ENCODE data around the gene NAPA. TPM values are rescaled to one million over a fixed set of nuclear protein-coding genes. Genes with fewer than 3 reads are reported as not detected.
"Not testable (repeated sequence)": the region's sequence is repeated elsewhere in the genome, so short reads cannot be mapped to it uniquely, and the experiment has no call there.

The NAPA gene
- total and polyA plus RNA-seq, 2 donors (not counting 1 experiment from before 2014, with no cell fraction given): 76.8 to 118 TPM

- Histone ChIP-seq H3K9ac (ENCODE audit: insufficient read depth, low read length) (no peak overlapping the region), H3K36me3 (ENCODE audit: control insufficient read depth, insufficient read depth, low read length) (peaks cover 15% of the 10 kb centered on the region), H4K20me1 (ENCODE audit: control insufficient read depth, extremely low read depth, insufficient read depth, low read length) (no peaks in the 10 kb centered on the region), H3K27ac (ENCODE audit: insufficient read depth, low read length) (no peak overlapping the region), H3K79me2 (ENCODE audit: control insufficient read depth, insufficient read depth, low read length) (no peaks in the 10 kb centered on the region), H3K27me3 (ENCODE audit: control insufficient read depth, insufficient read depth, low read length) (no peaks in the 10 kb centered on the region), H3K4me1 (ENCODE audit: control insufficient read depth, extremely low read depth, insufficient read depth, low read length) (peaks cover 2% of the 10 kb centered on the region), H3K4me2 (ENCODE audit: extremely low read depth, insufficient read depth, low read length) (no peak overlapping the region), H3K9me3 (ENCODE audit: control insufficient read depth, insufficient read depth, low read depth, low read length) (no peaks in the 10 kb centered on the region), H3K4me3 (replicated peaks in 1 of 4; ENCODE audit: control extremely low read depth in 1 of 4, insufficient read depth in 1 of 4, low read depth in 3 of 4, low read length in 4 of 4) (no peak overlapping the region), H2AFZ (ENCODE audit: low read length) (no peak overlapping the region)
- TF ChIP-seq EZH2 (IDR thresholded peaks at IDR 0.05; ENCODE audit: low read length, missing control alignments) (no peak), CTCF (conservative IDR thresholded peaks at IDR 0.05 in 1 of 2, IDR thresholded peaks at IDR 0.05 in 1 of 2; ENCODE audit: low read depth in 1 of 2, low read length in 2 of 2) (no peak)
- DNase-seq (ENCODE audit: low read depth in 2 of 2): no peak
These were observed 28.0 kb downstream of the NAPA start for GRCh38 chr19:47486900-47487299.

GRCh38 chr19:47486220-47486619 is 28.6 kb downstream of the NAPA start:
- not testable (repeated sequence) for H3K79me2 ChIP-seq (ENCODE audit: control insufficient read depth, insufficient read depth, low read length); H2AFZ ChIP-seq (ENCODE audit: low read length); H3K4me1 ChIP-seq (ENCODE audit: control insufficient read depth, extremely low read depth, insufficient read depth, low read length); H4K20me1 ChIP-seq (ENCODE audit: control insufficient read depth, extremely low read depth, insufficient read depth, low read length); H3K27ac ChIP-seq (ENCODE audit: insufficient read depth, low read length); H3K4me2 ChIP-seq (ENCODE audit: extremely low read depth, insufficient read depth, low read length); H3K9me3 ChIP-seq (ENCODE audit: control insufficient read depth, insufficient read depth, low read depth, low read length); DNase-seq (ENCODE audit: low read depth in 2 of 2); H3K27me3 ChIP-seq (ENCODE audit: control insufficient read depth, insufficient read depth, low read length); H3K4me3 ChIP-seq (replicated peaks in 1 of 4; ENCODE audit: control extremely low read depth in 1 of 4, insufficient read depth in 1 of 4, low read depth in 3 of 4, low read length in 4 of 4); H3K9ac ChIP-seq (ENCODE audit: insufficient read depth, low read length)
- H3K36me3 ChIP-seq (ENCODE audit: control insufficient read depth, insufficient read depth, low read length): peaks cover 10% of the 10 kb centered on the region

GRCh38 chr19:47485210-47485609 is 29.7 kb downstream of the NAPA start:
- Histone ChIP-seq H3K27ac (ENCODE audit: insufficient read depth, low read length) (no peak overlapping the region), H3K79me2 (ENCODE audit: control insufficient read depth, insufficient read depth, low read length) (no peaks in the 10 kb centered on the region), H3K4me2 (ENCODE audit: extremely low read depth, insufficient read depth, low read length) (no peak overlapping the region), H3K9ac (ENCODE audit: insufficient read depth, low read length) (no peak overlapping the region), H3K9me3 (ENCODE audit: control insufficient read depth, insufficient read depth, low read depth, low read length) (no peaks in the 10 kb centered on the region), H3K36me3 (ENCODE audit: control insufficient read depth, insufficient read depth, low read length) (peaks cover 9% of the 10 kb centered on the region), H3K4me3 (replicated peaks in 1 of 4; ENCODE audit: control extremely low read depth in 1 of 4, insufficient read depth in 1 of 4, low read depth in 3 of 4, low read length in 4 of 4) (no peak overlapping the region), H3K27me3 (ENCODE audit: control insufficient read depth, insufficient read depth, low read length) (no peaks in the 10 kb centered on the region), H2AFZ (ENCODE audit: low read length) (no peak overlapping the region), H3K4me1 (ENCODE audit: control insufficient read depth, extremely low read depth, insufficient read depth, low read length) (peaks cover 2% of the 10 kb centered on the region), H4K20me1 (ENCODE audit: control insufficient read depth, extremely low read depth, insufficient read depth, low read length) (no peaks in the 10 kb centered on the region)
- TF ChIP-seq CTCF (conservative IDR thresholded peaks at IDR 0.05 in 1 of 2, IDR thresholded peaks at IDR 0.05 in 1 of 2; ENCODE audit: low read depth in 1 of 2, low read length in 2 of 2) (no peak), EZH2 (IDR thresholded peaks at IDR 0.05; ENCODE audit: low read length, missing control alignments) (no peak)
- no peak for DNase-seq (ENCODE audit: low read depth in 2 of 2)
